GM18520 (cell line): Measurements from ENCODE around the gene LRRC56.
A peak's percentile ranks its signal among the peaks of the same experiment; 100 is the strongest.

ENCODE experiments used
- ATAC-seq: cut with Tn5 transposase; IDR thresholded peaks from one replicate; pipeline ENCODE4 v1.9.1; 2021; ENCODE audit not compliant: unreplicated experiment

Gene LRRC56

GRCh38 chr11:557328-558132 lies 20.2 kb downstream of the LRRC56 start:
- ATAC-seq, result no peak

- ATAC-seq, result no peak
These were observed 21.2 kb downstream of the LRRC56 start for GRCh38 chr11:558503-558902.

GRCh38 chr11:559020-559620 lies 21.8 kb downstream of the LRRC56 start:
- no peak for ATAC-seq

- no peak for ATAC-seq
These were observed 22.5 kb downstream of the LRRC56 start for GRCh38 chr11:559712-560304.

GRCh38 chr11:560305-561147 lies 23.2 kb downstream of the LRRC56 start, which contains the start of the genes LMNTD2 and RASSF7:
Gene LMNTD2, minus strand, starts transcription at chr11:560738. Its CDS starts 22 bp downstream, at chr11:560716.
Gene RASSF7, plus strand, starts transcription at chr11:560970. Its CDS starts 799 bp downstream, at chr11:561769.
- ATAC-seq, result peak; percentile 55

- peak; percentile 8 for ATAC-seq
These were observed 24.0 kb downstream of the LRRC56 start for GRCh38 chr11:561148-562003.

GRCh38 chr11:562046-562645 lies 24.8 kb downstream of the LRRC56 start:
- ATAC-seq, result no peak

GRCh38 chr11:563066-563811 lies 25.9 kb downstream of the LRRC56 start:
- no peak for ATAC-seq

GRCh38 chr11:563812-564578 lies 26.7 kb downstream of the LRRC56 start:
- no peak for ATAC-seq

- ATAC-seq, result no peak
These were observed 28.7 kb downstream of the LRRC56 start for GRCh38 chr11:565921-566509.

- no peak for ATAC-seq
These were observed 29.8 kb downstream of the LRRC56 start for GRCh38 chr11:567011-567628.

GRCh38 chr11:567629-568292 lies 30.4 kb downstream of the LRRC56 start:
- no peak for ATAC-seq

- ATAC-seq, result peak; percentile 86
These were observed 31.2 kb downstream of the LRRC56 start for GRCh38 chr11:568306-569157.

GRCh38 chr11:569158-569885 lies 32.0 kb downstream of the LRRC56 start:
- ATAC-seq, result no peak

- no peak for ATAC-seq
These were observed 34.5 kb downstream of the LRRC56 start for GRCh38 chr11:571802-572185.
